Left hindlimb (tissue), 1 donor: Measurements from ENCODE around the gene MSL2.
"Not testable (repeated sequence)": the region's sequence is repeated elsewhere in the genome, so short reads cannot be mapped to it uniquely, and the experiment has no call there.

ENCODE experiments used
- DNase-seq: peaks from one replicate; pipeline ENCODE4 v3.0.0-alpha.2; 2018

The MSL2 gene

DNA sequence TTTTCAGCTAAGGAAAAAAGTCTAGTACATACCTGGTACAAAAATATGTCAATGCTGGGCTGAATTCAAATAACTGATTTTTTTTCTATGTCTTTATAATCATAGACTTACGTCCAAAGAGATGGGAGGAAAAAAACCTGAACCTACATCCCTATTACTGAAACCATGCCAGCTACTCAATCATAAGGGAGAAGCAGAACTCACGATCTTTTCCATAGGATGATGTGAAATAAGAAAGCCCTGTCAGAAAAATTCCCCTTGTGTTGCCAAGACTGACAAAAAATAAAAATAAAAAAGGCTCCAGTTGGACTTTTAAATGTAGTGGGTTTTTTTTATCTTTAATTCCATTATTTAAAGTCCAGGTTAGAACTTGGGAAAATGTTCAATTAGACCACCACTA, 3.3 kb downstream of the MSL2 start:
- DNase-seq, result no peak

DNA sequence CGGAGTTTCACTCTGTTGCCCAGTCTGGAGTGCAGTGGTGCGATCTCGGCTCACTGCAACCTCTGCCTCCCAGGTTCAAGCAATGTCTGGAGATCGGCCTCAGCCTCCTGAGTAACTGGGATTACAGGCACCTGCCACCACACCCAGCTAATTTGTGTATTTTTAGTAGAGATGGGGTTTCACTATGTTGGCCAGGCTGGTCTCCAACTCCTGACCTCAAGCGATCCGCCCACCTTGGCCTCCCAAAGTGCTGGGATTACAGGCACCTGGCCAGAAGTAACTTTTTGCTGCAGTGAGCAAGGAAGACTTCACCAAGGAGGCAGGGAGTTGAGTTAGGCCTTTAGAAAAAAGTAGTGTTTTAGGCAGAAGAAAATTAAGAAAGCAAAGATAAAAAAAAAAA, 3.9 kb downstream of the MSL2 start:
- DNase-seq, result not testable (repeated sequence)

DNA sequence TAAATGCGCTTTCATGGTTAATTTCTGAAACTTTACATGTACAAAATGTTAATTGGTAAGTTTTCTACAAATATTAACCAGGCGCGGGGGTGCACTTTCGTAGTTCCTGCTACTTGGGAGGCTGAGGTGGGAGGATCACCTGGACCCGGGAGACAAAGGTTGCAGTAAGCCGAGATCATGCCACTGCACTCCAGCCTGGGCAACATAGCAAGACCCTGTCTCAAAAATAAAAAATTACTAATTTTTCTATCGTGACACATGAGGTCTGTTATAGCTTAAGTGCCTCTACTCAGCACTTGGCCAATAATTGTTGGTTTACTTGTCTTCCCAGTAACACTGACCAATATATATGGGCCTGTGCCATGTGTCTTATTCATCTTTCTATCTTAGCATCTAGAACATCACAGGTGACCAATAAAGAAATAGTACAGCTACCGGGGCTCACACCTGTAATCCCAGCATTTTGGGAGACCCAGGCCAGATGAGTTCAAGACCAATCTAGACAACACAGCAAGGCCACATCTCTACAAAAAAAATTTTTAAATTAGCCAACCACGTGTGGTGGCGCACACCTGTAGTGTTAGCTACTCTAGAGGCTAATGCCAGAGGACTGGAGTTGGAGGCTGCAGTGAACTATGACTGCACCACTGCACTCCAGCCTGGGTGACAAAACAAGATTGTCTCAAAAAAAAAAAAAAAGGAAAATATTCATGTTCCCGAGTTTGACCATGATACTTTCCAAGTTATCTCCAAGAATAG, 6.1 kb downstream of the MSL2 start:
- DNase-seq, result no peak

DNA sequence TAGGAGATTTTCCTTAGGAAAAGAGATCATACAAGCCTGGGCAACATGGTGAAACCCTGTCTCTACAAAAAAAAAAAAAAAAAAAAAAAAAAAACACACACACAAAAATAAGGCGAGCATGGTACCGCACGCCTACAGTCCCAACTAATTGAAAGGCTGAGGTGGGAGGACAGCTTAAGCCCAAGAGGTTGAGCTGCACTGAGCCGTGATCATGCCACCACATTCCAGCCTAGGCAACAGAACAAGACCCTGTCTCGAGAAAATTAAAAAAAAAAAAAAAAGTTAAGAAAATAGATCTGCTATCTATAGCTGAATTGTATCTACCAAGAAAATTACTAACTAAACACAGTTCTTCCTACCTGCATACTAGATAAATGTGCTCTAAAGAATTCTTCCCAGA, 7.1 kb downstream of the MSL2 start:
- DNase-seq, result no peak

DNA sequence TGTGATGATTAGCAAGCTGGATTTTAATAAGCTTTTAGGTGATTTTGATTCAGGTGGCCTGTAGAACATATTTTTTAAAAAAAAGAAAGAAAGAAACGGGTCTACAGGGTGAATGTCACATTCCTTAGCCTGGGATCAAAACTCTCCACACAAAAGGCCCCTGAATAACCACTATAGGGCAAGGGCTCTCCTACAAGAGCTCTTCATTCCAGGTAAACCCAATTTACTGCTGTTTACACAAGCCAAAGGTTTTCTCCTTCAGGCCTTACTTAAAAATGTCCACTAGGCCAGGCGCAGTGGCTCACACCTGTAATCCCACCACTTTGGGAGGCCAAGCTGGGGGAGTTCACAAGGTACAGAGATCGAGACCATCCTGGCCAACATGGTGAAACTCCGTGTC, 8.3 kb downstream of the MSL2 start:
- DNase-seq, result no peak

DNA sequence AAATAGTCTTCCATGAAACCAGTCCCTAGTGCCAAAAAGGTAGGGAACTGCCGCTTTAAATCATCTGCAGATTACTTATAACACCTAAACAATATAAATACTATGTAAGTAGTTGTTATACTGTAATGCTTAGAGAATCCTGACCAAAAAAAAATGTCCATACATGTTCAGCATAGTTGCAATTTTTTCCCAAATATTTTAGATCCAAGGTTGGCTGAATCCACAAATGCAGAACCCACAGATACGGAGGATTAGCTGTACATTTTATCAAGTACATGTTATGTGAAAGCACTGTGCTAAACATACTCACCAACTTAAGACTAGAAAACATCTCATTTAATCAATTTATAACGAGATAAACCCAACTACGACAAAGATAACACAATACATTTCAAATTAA, 9.3 kb downstream of the MSL2 start:
- DNase-seq, result no peak

DNA sequence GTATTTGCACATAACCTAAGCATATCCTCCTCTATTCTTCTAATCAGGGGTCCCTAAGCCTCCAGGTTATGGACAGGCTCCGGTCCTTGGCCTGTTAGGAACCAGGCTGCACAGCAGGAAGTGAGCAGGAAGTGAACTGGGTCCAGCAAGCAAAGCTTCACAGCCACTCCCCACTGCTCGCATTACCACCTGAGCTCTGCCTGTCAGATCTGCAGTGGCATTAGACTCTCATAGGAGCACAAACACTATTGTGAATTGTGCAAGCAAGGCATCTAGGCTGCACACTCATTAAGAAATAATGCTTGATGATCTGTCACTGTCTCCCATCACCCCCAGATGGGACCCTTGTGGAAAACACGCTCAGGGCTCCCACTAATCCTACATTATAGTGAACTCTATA, 9.8 kb downstream of the MSL2 start:
- DNase-seq, result no peak

DNA sequence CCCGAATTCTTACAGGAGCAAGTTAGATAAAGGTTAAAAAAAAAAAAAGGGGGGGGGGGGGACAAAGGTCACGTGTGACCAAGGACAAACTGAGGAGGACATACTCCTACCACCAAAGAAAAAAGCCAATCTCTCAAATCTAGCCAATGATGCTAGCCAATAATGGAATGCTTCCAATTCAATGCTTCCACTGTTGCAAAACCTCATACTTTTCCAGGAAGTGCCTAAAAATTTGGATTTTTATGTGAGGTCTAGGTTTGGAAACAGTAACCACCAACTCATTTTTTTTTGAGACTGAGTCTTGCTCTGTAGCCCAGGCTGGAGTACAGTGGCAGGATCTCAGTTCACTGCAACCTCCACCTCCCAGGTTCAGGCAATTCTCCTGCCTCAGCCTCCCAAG, 11.4 kb downstream of the MSL2 start:
- DNase-seq, result no peak

DNA sequence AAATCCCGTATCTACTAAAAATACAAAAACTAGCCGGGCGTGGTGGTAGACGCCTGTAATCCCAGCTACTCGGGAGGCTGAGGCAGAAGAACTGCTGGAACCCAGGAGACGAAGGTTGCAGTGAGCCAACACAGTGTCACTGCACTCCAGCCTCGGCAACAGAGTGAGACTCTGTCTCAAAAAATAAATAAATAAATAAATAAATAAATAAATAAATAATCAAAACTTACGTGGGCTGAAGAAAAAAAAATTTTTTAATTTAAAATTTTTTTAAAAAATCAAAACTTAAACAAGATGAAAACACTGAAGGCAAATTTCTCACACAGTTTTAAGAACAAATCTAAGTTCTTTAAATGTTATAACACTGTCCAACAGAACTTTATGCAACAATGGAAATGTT, 14.4 kb downstream of the MSL2 start:
- no peak for DNase-seq

DNA sequence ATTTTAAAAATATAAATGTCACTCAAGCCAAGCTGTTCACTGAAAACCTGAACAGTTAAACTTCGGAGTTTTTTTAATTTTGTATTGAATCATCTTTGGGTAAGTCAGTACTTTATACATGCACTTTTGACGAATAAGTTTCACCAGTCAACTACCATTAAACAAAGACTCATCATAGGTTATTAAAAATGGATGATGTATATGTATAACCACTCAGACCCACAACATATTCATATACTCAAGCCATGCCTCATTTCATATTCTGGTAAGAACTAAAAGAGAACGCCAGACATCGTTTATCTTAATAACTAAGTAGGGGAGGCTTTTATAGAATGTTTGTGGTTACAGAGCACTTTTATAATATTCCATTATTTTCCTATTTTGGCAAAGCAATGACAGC, 18.3 kb downstream of the MSL2 start:
- no peak for DNase-seq

DNA sequence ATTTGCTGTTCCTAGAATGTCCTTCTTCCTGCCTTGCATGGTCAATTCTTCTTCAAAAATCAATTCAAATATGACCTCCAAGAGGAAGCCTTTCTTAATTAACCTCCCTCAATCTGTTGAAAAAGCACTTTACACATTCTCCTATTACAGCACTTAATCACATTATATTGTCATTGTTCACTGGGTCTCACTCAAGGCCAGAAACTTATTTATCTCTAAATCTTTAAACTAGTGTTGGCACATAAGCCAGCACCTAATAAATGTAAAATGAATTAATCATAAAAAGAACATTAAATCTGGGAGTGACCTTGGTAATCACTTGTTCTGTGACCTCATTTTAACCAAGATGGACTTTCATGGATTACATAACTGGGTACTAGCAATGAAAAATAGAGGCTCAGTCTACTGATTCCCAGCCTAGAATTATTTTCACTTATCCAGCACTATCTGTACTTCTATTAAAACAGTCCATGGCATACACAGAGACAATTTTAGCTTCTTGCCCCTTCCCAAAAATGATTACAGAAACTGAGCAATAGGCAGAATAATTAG, 22.1 kb downstream of the MSL2 start:
- no peak for DNase-seq

DNA sequence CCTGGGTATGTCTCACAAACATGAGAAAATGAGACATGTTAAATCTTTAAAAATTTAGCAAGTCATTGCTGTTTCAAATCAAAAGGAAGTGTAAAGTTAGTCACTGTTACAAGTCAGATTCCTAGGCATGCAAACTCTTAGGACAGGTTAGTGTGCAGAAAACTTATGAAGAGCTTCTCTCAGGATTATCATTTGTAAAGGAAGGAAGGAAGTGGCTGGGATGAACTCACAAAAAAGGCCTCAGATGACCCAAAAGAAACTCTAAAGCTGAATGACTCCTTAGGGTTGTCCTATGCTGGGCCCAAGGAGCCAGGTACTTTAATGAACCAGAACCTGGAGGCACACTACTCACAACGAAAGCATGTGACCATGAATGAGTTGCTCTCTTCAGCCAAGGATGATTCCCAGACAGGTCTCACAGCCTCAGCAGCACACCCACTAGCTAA, 25.0 kb downstream of the MSL2 start:
- no peak for DNase-seq

DNA sequence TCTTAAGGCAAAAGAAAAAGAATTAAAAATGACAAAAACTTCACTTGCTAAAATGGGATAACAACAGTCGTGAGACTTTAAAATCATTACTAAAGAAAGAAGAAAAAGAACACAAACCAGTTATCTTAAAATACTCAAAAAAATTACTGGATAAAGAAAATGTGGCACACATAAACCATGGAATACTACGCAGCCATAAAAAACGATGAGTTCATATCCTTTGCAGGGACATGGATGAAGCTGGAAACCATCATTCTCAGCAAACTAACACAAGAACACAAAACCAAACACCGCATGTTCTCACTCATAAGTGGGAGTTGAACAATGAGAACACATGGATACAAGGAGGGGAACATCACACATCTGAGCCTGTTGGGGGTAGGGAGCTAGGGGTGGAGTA, 27.9 kb downstream of the MSL2 start:
- not testable (repeated sequence) for DNase-seq

DNA sequence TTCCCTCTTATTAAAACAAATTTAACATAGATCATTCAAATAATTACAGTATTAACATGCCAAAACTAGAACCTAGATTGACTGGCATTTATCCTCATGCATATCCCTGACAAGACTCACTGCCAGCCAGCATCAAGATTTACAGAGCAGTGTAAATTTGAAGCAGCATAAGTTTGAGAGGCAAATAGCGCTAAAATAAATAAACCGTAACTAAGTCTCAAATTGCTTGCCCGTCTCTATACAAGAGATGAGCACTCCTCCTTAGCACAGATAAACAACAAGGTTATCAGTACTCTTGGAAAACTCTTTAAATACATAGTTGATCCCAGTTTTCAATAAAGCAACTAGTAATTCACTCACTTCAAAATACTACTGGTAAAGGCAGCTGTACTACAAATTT, 29.6 kb downstream of the MSL2 start:
- no peak for DNase-seq

DNA sequence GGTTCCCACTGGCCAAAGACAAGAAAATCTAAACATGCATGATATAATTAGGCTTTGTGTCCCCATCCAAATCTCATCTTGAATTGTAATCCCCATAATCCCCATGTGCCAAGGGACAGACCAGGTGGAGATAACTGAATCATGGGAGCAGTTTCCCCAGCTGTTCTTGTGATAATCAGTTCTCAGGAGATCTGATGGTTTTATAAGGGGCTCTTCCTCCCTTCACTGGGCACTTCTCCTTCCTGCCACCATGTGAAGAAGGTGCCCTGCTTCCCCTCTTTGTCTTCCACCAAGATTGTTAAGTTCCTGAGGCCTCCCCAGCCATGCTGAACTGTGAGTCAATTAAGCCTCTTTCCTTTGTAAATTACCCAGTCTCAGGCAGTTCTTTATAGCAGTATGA, 32.5 kb downstream of the MSL2 start:
- not testable (repeated sequence) for DNase-seq

DNA sequence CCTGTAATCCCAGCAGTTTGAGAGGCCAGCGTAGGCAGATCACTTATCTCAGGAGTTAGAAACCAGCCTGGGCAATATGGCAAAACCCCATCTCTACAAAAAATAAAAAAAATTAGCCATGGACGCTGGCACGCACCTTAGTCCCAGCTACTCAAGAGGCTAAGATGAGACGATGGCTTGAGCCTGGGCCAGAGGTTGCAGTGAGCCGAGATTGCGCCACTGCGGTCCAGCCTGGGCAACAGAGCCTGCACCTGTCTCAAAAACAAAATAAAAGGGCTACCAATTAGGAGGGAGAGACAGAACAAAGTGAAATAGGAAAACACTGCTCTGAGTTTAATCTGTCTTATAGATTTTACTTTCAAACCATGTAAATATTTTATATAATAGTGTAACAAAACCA, 33.8 kb downstream of the MSL2 start:
- no peak for DNase-seq

DNA sequence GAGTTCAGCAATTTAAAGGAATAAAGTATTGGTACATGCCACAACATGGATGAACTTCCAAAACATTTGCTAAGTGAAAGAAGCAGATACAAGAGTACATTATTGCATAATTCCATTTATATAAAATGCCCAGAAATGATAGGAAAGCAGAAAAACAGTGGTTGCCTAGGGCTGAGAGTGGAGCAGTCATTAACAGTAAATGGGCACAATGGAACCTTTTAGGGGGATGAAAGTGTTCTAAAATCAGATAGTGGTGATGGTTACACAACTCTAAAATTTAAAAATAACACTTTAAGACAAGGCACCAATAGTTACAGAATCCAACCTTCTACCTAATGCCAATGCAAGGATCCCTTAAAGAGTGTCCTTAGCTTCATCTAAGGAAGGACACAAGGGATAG, 34.6 kb downstream of the MSL2 start:
- DNase-seq, result no peak

DNA sequence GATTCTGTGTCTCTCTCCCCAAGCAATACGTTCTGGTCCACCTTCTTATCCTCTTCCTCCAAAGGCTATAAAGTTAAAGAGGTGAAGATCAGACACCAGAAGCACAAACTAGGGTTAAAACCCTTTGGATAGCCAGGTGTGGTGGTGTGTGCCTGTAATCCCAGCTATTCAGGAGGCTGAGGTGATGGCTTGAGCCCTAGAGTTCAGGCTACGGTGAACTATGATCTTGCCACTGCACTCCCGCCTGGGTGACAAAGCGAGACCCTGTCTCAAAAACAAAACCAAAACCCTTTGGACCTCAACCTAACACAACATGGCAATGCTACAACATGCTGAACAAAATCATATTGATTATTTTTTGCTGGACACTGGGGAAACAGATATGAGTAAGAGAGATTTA, 43.2 kb downstream of the MSL2 start:
- DNase-seq, result no peak

DNA sequence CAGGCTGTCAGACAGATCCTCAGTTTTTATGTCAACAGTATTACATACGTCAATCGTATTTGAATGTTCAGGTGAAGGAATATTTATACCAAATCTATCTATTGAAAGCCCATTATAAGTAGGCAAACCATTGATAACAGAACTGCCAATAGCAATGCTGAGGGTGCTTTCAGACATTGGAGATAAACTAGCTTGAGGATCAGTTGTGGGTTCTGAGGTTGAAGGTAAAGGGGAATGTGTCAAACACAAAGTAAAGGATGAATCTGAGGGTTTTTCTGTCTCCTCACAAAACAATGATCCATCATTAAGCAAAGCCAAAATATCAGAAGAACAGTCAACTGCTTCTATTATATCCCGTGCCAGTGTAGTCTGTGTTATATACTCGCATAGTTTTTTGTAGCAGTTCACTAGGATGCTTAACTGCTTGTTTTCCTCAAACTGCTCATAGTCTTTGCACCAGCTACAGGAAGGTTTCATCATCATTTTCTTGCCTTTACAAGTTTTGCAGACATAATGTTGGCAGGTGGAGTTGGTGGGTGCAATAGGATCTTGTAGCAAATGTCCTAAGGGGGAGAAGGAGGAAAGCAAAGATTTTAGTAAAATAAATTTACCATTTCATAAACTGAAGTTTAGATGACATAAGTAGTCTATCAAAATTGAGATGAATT, 43.8 kb downstream of the MSL2 start:
- no peak for DNase-seq

DNA sequence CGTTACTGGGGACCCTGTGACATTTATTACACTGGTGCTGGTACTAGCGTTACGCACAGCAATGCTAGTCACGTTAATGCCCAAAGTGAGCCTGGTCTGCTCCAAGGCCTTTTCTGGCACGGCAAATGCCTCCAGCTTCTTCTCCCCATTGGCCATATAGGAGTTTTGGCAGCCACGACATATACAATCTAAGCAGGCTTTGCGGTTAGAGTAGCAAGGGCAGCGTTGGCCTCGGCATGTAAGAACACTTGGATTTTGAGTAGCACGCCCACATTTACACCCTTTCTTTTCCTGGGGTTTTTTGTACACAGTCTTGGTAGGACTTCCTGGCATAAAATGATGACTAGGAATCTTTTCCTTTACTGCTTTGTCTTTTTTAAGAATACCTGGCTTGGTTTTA, 44.9 kb downstream of the MSL2 start:
- DNase-seq, result no peak

DNA sequence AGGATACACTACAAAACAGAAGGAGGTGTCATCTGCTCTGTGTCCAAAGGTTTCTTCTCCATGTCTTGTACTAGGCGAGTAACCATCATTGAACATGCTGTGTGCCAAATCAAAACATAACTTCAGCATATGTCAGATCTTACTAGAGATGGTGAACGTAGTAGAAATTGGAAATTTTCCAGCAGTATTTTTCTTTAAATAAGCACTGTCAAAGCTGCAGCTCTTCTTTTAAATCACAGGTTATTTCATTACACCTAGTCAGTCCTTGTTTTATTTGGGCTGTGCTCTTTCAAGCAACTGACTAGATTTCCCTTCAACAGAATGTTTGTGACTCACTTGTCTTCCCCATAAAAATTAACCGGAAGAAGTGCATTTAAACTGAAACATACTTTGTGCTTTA, 46.5 kb downstream of the MSL2 start:
- DNase-seq, result no peak

DNA sequence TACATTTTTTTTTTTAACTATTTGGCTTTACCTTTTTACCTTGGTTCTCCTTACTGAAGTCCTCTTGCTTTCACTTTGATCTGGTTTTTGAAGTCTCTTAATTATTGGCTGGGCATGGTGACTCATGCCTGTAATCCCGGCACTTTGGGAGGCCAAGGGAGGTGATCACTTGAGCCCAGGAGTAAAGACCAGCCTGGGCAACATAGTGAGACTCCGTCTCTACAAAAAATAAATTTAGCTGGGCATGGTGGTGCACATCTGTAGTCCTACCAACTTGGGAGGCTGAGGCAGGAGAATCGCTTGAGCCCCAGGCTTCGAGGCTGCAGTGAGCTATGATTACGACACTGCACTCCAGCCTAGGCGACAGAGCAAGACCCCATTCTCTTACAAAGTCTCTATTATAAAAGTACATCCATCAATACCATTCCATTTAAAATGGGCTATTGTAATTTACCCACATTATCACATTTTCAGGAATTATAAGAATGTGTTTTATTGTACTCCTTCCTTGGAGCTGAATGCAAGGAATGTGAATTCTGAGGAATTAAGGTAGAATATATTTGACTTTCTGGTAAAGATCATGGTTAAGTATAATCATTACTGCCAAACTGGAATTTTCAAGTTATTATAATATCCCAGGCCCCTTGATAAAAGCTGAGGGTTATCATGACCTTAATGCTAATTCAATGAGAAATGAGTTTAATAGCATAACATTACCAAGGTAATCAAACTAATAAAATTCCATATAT, 49.0 kb downstream of the MSL2 start:
- no peak for DNase-seq

DNA sequence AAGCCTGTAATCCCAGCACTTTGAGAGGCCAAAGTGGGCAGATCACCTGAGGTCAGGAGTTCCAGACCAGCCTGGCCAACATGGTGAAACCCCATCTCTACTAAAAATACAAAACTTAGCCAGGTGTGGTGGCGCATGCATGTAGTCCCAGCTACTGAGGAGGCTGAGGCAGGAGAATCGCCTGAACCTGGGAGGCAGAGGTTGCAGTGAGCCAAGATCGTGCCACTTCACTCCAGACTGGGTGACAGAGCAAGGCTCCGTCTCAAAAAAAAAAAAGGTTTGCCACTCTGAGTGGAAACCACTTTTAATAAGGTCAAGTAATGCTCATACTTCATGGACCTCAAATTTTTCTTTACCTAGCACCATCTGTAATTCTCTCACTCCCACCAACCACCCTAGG, 51.7 kb downstream of the MSL2 start:
- DNase-seq, result not testable (repeated sequence)

DNA sequence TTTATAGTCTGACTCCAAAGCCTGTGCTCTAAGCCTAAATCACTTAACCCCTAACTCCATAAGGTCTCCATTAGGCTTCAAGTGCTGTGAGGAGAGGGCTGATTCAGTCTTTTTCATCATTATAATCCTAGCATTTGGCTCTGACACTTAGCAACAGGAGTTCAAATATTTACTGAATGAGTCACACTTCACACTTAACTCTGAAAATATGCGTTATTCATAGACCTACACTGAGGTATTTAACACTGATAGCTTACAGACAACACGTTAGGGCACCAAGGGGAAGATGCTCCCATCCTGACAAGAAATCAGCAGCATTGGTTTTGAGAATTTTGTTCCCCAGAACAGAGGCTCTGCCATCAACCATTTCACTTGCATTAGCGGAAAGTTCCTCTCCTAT, 53.5 kb downstream of the MSL2 start:
- no peak for DNase-seq
